H1 (cell line): Measurements from ENCODE around the gene SLC26A6. TPM values are rescaled to one million over a fixed set of nuclear protein-coding genes. Genes with fewer than 3 reads are reported as not detected.

Experiments used
- ATF3 ChIP-seq: IDR thresholded peaks from 2 replicates; pipeline ENCODE4 v1.6.1; 2011; ENCODE audit warnings: low read depth, mild to moderate bottlenecking, low read length; ENCODE audit not compliant: insufficient read depth
- KDM4A ChIP-seq: IDR thresholded peaks from one replicate; pipeline ENCODE4 v1.7.1; 2012; ENCODE audit warnings: low read depth, mild to moderate bottlenecking, moderate library complexity, low read length, inconsistent platforms; ENCODE audit not compliant: severe bottlenecking
- polyA plus RNA-seq, 7 experiments: library from polyadenylated mRNA; depleted of rRNA in 3 of 7; stranded (reverse) in 5 of 7; unstranded in 2 of 7; fragments of >200 nt in 5 of 7; fragments of 200-250 nt in 2 of 7; gene quantifications; 1 replicate in 5 of 7; 2 replicates in 1 of 7; 4 replicates in 1 of 7; pipeline versions ENCODE4 v1.2.1 to v1.2.3, GENCODE V29; 2011 to 2013; ENCODE audit warnings: missing spikeins in 2 of 7, mixed read lengths in 2 of 7
- total RNA-seq: library from RNA; stranded (reverse); fragmentation: NEBNext Ultra II Directional; extraction: Animal tissue kit (Norgen Biotek cat#: 25700); gene quantifications from 2 replicates; pipeline ENCODE4 v1.2.1, GENCODE V29; 2021

SLC26A6 gene
- total and polyA plus RNA-seq, 2 of the 8 experiments (the other 6 are each of a cell fraction or from before 2014, with no cell fraction given) = 50.4 to 58.0 TPM

GRCh38 chr3:48663489-48664312, 28.4 kb upstream of the SLC26A6 start (continued):
- TF ChIP-seq ATF3 = no peak
- TF ChIP-seq KDM4A = peak; percentile 17
- TF ChIP-seq, all 59 proteins: peak for 32
